ENCODE data around the gene PLPP1. TPM values are rescaled to one million over a fixed set of nuclear protein-coding genes. Genes with fewer than 3 reads are reported as not detected.

Gene PLPP1
- total RNA-seq, 1 experiment from 2014 or later: 12.8 TPM

- Histone ChIP-seq H3K9me3 (peaks cover 2% of the 10 kb centered on the region), H3K4me3 (no peak overlapping the region), H3K27me3 (no peaks in the 10 kb centered on the region), H3K36me3 (peaks cover 15% of the 10 kb centered on the region)
- DNase-seq: no peak
Observed at GRCh38 chr5:55441107-55441771, 93.5 kb downstream of the PLPP1 start.

- DNase-seq: peak; percentile 10
- peaks cover 5% of the 10 kb centered on the region for H3K9me3 ChIP-seq
- H3K36me3 ChIP-seq: peaks cover 22% of the 10 kb centered on the region
- H3K4me3 ChIP-seq: no peak overlapping the region
- H3K27me3 ChIP-seq: no peaks in the 10 kb centered on the region
Observed at GRCh38 chr5:55440188-55440646, 94.5 kb downstream of the PLPP1 start.

GRCh38 chr5:55438998-55439397 is 95.8 kb downstream of the PLPP1 start:
- Histone ChIP-seq H3K27me3 (no peaks in the 10 kb centered on the region), H3K36me3 (peaks cover 23% of the 10 kb centered on the region), H3K9me3 (peaks cover 9% of the 10 kb centered on the region), H3K4me3 (no peak overlapping the region)
- DNase-seq: peak; percentile 9

GRCh38 chr5:55437859-55438206 is 96.9 kb downstream of the PLPP1 start:
- Histone ChIP-seq H3K36me3 (peaks cover 23% of the 10 kb centered on the region), H3K27me3 (no peaks in the 10 kb centered on the region), H3K4me3 (no peak overlapping the region), H3K9me3 (peaks cover 9% of the 10 kb centered on the region)
- DNase-seq: no peak

- no peak for DNase-seq
- Histone ChIP-seq H3K27me3 (no peaks in the 10 kb centered on the region), H3K36me3 (peaks cover 26% of the 10 kb centered on the region), H3K9me3 (peaks cover 9% of the 10 kb centered on the region), H3K4me3 (no peak overlapping the region)
Observed at GRCh38 chr5:55437452-55437851, 97.3 kb downstream of the PLPP1 start.

- Histone ChIP-seq H3K36me3 (peaks cover 54% of the 10 kb centered on the region), H3K9me3 (peaks cover 26% of the 10 kb centered on the region), H3K27me3 (no peaks in the 10 kb centered on the region), H3K4me3 (no peak overlapping the region)
- DNase-seq: no peak
Observed at GRCh38 chr5:55432549-55432948, 102.2 kb downstream of the PLPP1 start.

- no peak overlapping the region for H3K4me3 ChIP-seq
- DNase-seq: no peak
- no peaks in the 10 kb centered on the region for H3K27me3 ChIP-seq
- H3K36me3 ChIP-seq: peaks cover 68% of the 10 kb centered on the region
- peaks cover 22% of the 10 kb centered on the region for H3K9me3 ChIP-seq
Observed at GRCh38 chr5:55429613-55430253, 105.0 kb downstream of the PLPP1 start.

GRCh38 chr5:55429221-55429612 is 105.5 kb downstream of the PLPP1 start:
- Histone ChIP-seq H3K4me3 (no peak overlapping the region), H3K36me3 (peaks cover 73% of the 10 kb centered on the region), H3K9me3 (peaks cover 17% of the 10 kb centered on the region), H3K27me3 (no peaks in the 10 kb centered on the region)
- no peak for DNase-seq

- peaks cover 15% of the 10 kb centered on the region for H3K9me3 ChIP-seq
- H3K4me3 ChIP-seq: no peak overlapping the region
- peaks cover 88% of the 10 kb centered on the region for H3K36me3 ChIP-seq
- H3K27me3 ChIP-seq: no peaks in the 10 kb centered on the region
- DNase-seq: peak; percentile 41
Observed at GRCh38 chr5:55427157-55427556, 107.6 kb downstream of the PLPP1 start.

GRCh38 chr5:55426455-55426854 is 108.3 kb downstream of the PLPP1 start:
- Histone ChIP-seq H3K9me3 (peaks cover 11% of the 10 kb centered on the region), H3K36me3 (peaks cover 87% of the 10 kb centered on the region), H3K4me3 (no peak overlapping the region), H3K27me3 (no peaks in the 10 kb centered on the region)
- no peak for DNase-seq

GRCh38 chr5:55421074-55421529 is 113.7 kb downstream of the PLPP1 start:
- no peaks in the 10 kb centered on the region for H3K9me3 ChIP-seq
- no peak overlapping the region for H3K4me3 ChIP-seq
- no peak for DNase-seq
- H3K27me3 ChIP-seq: no peaks in the 10 kb centered on the region
- H3K36me3 ChIP-seq: peaks cover 57% of the 10 kb centered on the region

GRCh38 chr5:55418994-55419968 is 115.5 kb downstream of the PLPP1 start:
- no peaks in the 10 kb centered on the region for H3K9me3 ChIP-seq
- no peak for DNase-seq
- H3K36me3 ChIP-seq: peaks cover 49% of the 10 kb centered on the region
- no peak overlapping the region for H3K4me3 ChIP-seq
- H3K27me3 ChIP-seq: no peaks in the 10 kb centered on the region

- Histone ChIP-seq H3K4me3 (no peak overlapping the region), H3K9me3 (no peaks in the 10 kb centered on the region), H3K27me3 (no peaks in the 10 kb centered on the region), H3K36me3 (peaks cover 46% of the 10 kb centered on the region)
- no peak for DNase-seq
Observed at GRCh38 chr5:55416306-55416705, 118.5 kb downstream of the PLPP1 start.

GRCh38 chr5:55415071-55415470 is 119.7 kb downstream of the PLPP1 start:
- H3K9me3 ChIP-seq: no peaks in the 10 kb centered on the region
- DNase-seq: no peak
- H3K4me3 ChIP-seq: no peak overlapping the region
- peaks cover 53% of the 10 kb centered on the region for H3K36me3 ChIP-seq
- H3K27me3 ChIP-seq: no peaks in the 10 kb centered on the region

GRCh38 chr5:55413644-55414043 is 121.1 kb downstream of the PLPP1 start:
- no peak for DNase-seq
- Histone ChIP-seq H3K9me3 (no peaks in the 10 kb centered on the region), H3K4me3 (no peak overlapping the region), H3K27me3 (no peaks in the 10 kb centered on the region), H3K36me3 (peaks cover 49% of the 10 kb centered on the region)

- Histone ChIP-seq H3K9me3 (no peaks in the 10 kb centered on the region), H3K36me3 (peaks cover 57% of the 10 kb centered on the region), H3K27me3 (no peaks in the 10 kb centered on the region), H3K4me3 (no peak overlapping the region)
- no peak for DNase-seq
Observed at GRCh38 chr5:55411876-55412275, 122.9 kb downstream of the PLPP1 start.

GRCh38 chr5:55410845-55411244 is 123.9 kb downstream of the PLPP1 start:
- H3K4me3 ChIP-seq: no peak overlapping the region
- H3K27me3 ChIP-seq: no peaks in the 10 kb centered on the region
- H3K36me3 ChIP-seq: peaks cover 63% of the 10 kb centered on the region
- DNase-seq: no peak
- H3K9me3 ChIP-seq: no peaks in the 10 kb centered on the region

Data from MG63 (cell line).